DMS 273 (cell line): Measurements from ENCODE around the gene TRIO.

Experiments used
- DNase-seq: peaks from one replicate; lab custom pipeline; 2025; ENCODE audit not compliant: unreplicated experiment; lab: John Stamatoyannopoulos, UW

The TRIO gene

GRCh38 chr5:14316471-14316870, 173.3 kb downstream of the TRIO start:
- no peak for DNase-seq

- DNase-seq = no peak
These were observed 176.0 kb downstream of the TRIO start for GRCh38 chr5:14319102-14319501.

GRCh38 chr5:14321936-14322335, 178.8 kb downstream of the TRIO start:
- DNase-seq = no peak

DNA sequence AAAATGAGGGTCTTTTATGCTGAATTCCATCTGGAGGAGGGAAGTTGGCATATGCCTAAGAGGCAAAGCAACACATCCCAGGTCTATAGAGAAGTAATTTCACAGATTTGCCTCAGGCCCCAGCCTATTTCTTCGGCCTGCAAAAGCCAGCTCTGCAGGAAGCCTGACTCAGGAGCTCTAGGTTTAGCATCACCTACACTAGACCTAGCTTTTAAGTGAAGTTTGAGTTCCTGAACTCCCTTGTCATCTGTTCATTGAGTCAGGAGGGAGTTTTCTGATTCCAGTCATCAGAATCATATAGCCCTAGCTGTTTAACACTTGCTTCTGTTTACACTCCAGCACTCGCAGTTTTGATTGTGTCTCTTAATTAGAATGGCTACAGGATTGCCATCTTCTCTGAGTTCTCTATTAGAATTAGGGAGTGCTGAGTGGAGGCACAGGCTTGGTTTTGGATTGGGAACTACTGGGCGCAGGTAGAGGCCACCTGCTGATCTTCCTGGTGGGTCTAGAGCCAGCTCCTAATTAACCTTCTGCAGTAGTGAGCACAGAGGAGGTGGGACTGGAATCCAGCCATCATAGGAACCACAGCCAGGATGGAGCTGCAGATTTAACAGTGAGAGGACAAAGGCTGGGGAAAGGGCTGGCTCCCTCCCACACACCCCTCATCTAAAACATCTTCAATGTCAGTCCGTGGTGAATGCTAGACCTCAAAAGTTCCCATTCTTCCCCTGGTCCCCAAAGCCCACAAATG, 179.5 kb downstream of the TRIO start:
- no peak for DNase-seq

- no peak for DNase-seq
These were observed 180.3 kb downstream of the TRIO start for GRCh38 chr5:14323466-14323865.

DNA sequence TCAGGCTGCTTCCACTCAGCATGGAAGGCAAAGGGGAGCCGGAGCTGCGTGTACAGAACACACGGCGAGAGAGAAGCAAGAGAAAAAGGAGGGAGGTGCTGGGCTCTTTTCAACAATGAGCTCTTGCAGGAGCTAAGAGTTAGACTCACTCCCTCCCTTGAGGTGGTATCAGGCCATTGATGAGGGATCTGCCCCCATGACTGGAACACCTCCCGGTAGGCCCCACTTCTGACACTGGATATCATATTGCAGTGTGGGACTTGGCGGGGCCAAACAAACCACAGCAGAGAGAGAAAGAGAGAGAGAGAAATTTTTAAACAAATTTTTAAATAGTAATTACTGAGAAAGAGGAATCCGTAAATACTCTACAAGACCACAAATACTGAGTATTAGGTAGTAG, 182.2 kb downstream of the TRIO start:
- no peak for DNase-seq

DNA sequence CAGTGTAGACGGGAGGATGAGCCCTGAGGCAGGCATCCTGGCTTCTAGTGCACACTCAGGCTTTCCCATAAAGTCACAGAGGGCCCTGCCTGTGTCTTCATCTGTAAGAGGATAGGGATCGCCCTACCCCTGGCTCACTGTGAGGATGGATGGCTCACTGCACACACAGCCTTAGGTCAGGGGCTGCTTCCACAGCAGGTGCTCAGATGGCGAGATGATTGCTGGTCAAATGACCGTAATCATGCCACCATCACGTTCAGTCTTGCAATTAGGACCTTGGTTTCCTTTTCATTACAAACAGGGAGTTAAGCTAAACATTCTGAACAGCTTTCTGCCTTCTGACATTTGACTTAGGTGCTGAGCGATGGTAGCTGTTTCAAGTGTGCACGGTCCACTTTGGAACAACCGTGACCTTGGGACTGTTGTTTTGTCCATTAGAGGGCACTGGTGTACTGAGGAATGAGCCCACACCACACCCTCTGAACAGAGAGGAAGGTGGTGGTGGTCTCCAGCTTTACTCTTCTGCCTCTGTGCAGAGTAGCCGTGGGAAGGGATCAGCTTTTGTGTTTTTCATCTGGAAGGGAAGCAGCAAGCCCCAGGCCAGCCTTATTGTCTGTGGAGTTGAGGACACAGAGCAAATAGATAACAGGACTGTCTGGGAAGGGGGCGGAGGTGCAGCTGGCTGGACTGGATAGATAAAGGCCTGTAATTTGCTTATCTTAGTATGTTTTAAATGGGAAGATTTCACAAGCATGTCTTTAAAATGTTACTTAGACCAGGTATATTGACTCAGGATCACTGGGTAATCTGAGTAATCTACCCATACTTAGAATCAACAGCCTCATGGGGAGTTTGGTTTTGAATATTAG, 183.1 kb downstream of the TRIO start:
- peak; percentile 20 for DNase-seq

DNA sequence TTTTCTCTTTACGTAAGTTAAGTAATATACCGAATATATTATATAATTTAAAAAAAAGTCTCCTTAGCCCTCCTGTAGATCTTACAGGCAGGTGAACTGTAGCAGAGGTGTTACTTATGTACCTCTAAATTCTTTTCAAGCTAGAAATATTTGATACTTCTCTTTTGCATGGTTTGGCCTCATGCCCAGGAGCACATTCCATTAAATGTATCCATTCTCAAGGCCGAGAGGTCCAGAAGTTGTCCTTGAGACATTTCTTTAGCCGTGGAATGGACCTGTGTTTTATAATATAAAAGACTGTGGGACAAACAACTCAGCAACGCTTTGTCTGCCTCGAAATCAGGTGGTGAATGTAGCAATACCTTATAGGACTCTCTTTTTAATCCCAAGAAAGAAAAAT, 184.5 kb downstream of the TRIO start:
- no peak for DNase-seq

- DNase-seq = no peak
These were observed 185.0 kb downstream of the TRIO start for GRCh38 chr5:14328144-14328543.

- DNase-seq = no peak
These were observed 187.1 kb downstream of the TRIO start for GRCh38 chr5:14330291-14330690.

GRCh38 chr5:14330729-14331385, 187.7 kb downstream of the TRIO start:
- DNase-seq = no peak

- no peak for DNase-seq
These were observed 188.2 kb downstream of the TRIO start for GRCh38 chr5:14331386-14331781.

DNA sequence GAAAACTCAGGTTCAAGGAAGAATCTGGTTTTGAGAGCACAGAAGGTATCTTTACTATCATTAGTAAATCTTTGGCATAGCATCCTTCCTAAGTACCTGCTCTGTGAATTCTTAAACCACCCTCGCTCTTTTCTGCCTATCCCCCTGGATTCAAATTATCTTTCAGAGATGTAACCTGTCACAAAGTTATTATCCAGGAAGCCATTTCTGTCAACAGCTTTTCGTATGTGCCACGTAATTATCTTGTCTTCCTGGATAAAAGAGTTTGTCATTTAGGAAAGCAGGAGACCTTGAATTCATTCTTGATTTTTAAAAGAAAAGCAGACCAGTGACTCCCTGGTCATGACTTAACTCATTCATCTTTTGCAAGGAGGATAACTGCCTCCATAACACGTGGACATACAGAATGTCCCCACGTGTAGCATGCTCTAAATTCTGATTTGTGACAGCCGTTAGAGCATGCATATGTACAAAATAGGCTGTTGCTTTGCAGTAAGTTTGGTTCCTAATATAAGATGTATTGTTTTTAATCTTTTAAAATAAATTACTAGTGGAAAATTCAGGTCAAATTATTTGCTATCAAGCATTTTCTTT, 189.0 kb downstream of the TRIO start:
- no peak for DNase-seq

DNA sequence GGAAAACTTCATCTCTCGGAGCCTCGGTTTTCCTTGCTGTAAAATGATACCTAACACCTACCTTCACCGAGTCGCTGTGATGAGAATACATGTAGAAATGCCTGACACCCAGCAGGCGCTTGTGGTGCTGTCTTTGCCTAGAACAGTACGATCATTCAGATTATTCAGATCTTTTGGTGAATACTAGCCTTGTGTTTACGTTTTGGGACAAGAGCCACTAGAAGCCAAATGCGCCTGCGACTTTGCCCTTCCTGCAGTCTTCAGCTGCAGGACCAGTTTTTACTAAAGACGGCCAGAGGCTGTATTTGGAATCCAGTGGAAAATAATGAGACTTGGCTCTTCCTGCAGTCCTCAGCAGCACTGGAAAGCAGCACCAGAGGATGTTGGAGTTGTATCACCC, 189.6 kb downstream of the TRIO start:
- no peak for DNase-seq

GRCh38 chr5:14337593-14337992, 194.5 kb downstream of the TRIO start:
- no peak for DNase-seq

DNA sequence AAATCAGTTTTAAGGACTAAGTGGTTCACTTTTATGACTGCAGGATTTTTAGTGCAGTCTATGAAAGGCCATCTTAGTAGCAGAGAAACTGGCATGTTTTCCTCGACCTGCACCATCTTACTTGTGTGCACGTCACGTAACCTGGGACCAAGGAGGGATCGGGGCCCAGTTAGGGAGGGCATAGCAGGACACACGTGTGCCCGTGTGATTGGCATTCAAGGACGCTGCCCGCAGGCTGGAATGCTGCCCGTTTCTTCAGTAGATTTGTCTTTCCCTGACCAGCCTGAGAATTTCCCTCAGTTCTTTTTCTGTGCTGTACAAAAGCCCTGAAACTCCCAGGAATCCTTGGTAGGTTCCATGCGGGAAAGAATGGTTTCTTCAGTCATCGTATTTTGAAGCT, 196.3 kb downstream of the TRIO start:
- DNase-seq = no peak

DNA sequence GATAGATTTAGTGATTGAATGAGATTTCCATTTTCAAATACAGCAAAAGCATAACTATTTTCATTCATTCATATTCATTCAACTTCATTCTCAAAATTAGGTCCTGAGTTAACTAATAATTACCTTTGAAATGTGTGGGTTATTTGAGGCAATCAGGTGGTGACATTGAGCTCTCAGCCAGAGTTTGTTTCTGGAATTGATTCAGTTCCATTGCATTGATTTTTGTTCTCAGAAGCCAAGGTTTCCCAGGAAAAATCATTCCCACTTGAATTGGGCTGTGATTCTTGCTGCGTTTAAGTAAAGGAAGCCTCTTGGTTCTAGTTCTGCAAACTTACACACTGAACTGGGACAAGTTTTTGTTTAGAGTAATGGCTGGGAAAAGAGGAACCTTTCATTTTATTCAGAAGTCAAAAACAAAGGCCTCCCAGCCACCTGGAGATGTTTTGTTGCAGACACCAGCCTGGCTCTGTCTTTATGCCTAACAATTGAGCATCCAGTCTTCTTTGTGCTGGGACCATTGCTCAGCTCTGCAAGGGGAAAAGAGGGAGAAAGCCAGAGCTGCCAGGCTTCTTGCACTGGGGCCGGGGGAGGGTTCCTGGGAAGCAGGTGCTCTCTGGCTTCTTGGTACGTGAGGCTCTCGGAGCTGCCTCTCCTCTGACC, 198.6 kb downstream of the TRIO start:
- DNase-seq = no peak

DNA sequence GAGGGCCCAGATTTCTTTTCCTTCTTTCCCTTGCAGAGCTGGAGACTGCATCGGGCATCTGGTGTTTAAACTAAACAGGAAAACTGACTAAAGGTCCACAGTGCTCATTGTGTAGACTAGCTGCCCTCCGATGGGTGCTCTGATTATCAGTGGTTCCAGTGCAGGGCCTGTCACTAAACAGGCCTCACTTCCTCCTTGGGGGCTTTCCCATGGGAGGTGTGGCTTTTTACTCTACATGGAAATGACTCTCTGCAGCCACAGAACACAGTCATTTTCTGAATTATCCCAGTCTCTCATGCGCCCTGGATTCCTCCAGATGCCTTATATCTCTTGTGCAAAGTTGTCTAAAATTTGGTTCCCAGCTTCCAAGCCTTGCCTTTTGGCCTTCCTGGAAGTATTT, 199.2 kb downstream of the TRIO start:
- DNase-seq = no peak

DNA sequence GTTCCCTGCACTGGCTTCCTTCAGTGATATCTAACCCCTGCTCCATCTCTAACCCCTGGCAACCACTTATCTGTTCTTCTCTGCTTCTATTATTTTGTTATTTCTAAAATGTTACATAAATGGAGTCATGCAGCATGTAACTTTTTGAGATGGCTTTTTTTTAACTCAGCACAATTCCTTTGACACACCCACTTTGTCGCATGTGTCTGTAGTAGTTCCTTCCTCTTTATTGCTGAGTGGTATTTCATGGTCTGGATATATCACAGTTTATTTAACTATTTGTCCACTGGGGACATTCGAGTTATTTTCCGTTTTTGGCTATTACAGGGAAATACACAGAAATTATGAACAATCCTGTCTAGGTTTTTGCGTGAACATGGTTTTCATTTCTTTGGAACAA, 200.2 kb downstream of the TRIO start:
- no peak for DNase-seq

GRCh38 chr5:14347522-14347921, 204.4 kb downstream of the TRIO start:
- no peak for DNase-seq

DNA sequence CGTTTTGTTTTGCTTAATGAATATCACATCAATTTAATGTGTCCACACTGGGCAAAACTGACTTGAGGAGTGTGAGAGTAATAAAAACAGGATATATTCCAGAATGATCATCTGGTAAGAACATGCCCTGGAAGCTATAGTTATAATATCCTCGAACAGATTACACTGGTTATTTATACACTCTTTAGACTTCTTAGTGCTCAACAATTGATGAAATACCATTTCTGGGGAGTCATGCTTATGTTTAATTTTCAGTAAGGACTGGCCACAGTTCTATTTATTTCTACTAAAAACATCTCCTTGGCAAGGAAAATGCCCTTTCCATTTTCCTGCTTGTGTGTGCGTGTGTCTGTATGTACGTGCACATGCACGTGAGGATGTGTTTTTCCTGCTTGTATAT, 205.0 kb downstream of the TRIO start:
- DNase-seq = no peak
